Mesendoderm (in vitro differentiated cells): ENCODE measurements around the gene PREX1.

Experiments
- DNase-seq: peaks from one replicate; pipeline ENCODE4 v3.0.0; 2013
- H2AK5ac ChIP-seq: 2 replicates; pipeline ENCODE4 v1.6.1; 2013; ENCODE audit warnings: low read length, inconsistent platforms
- H2BK120ac ChIP-seq: 2 replicates; pipeline ENCODE4 v1.6.1; 2013; ENCODE audit warnings: low read depth, mild to moderate bottlenecking, low read length, moderate library complexity, mixed read lengths
- H2BK15ac ChIP-seq: replicated peaks from 2 replicates; pipeline ENCODE4 v1.6.1; 2013; ENCODE audit warnings: low read depth, mild to moderate bottlenecking, moderate library complexity
- H2BK5ac ChIP-seq: 2 replicates; pipeline ENCODE4 v1.6.1; 2013; ENCODE audit warnings: low read length, inconsistent platforms
- H3K18ac ChIP-seq: 2 replicates; pipeline ENCODE4 v1.6.1; 2013; ENCODE audit warnings: mild to moderate bottlenecking, low read length, mixed read lengths
- H3K23ac ChIP-seq: one replicate; pipeline ENCODE4 v1.6.1; 2013; ENCODE audit warnings: low read length
- H3K27ac ChIP-seq: 2 replicates; pipeline ENCODE4 v1.5.1; 2013; ENCODE audit warnings: low read depth, mild to moderate bottlenecking, inconsistent platforms, low read length, moderate library complexity
- H3K27me3 ChIP-seq: 2 replicates; pipeline ENCODE4 v1.6.1; 2013; ENCODE audit warnings: low read length, control low read depth, mild to moderate bottlenecking, inconsistent platforms; ENCODE audit not compliant: insufficient read depth, poor library complexity
- H3K36me3 ChIP-seq: 2 replicates; pipeline ENCODE4 v1.6.1; 2013; ENCODE audit warnings: low read length, inconsistent platforms; ENCODE audit not compliant: control insufficient read depth, insufficient read depth
- H3K4ac ChIP-seq: one replicate; pipeline ENCODE4 v1.6.1; 2013; ENCODE audit warnings: low read depth, mild to moderate bottlenecking, low read length, moderate library complexity
- H3K4me1 ChIP-seq: 2 replicates; pipeline ENCODE4 v1.6.1; 2013; ENCODE audit warnings: low read depth, low read length, inconsistent platforms; ENCODE audit not compliant: control insufficient read depth
- H3K4me2 ChIP-seq: 2 replicates; pipeline ENCODE4 v1.6.1; 2013; ENCODE audit warnings: low read length
- H3K4me3 ChIP-seq: 2 replicates; pipeline ENCODE4 v1.5.1; 2013; ENCODE audit warnings: mild to moderate bottlenecking, low read length
- H3K56ac ChIP-seq: one replicate; pipeline ENCODE4 v1.6.1; 2013; ENCODE audit warnings: low read length
- H3K79me1 ChIP-seq: 2 replicates; pipeline ENCODE4 v1.6.1; 2013; ENCODE audit warnings: low read length, inconsistent platforms
- H3K79me2 ChIP-seq: 2 replicates; pipeline ENCODE4 v1.6.1; 2013; ENCODE audit warnings: mild to moderate bottlenecking, low read length; ENCODE audit not compliant: control insufficient read depth, insufficient read depth
- H3K9ac ChIP-seq: 2 replicates; pipeline ENCODE4 v1.6.1; 2013; ENCODE audit warnings: low read length, inconsistent platforms
- H4K5ac ChIP-seq: one replicate; pipeline ENCODE4 v1.6.1; 2013; ENCODE audit warnings: low read length
- H4K8ac ChIP-seq: one replicate; pipeline ENCODE4 v1.6.1; 2013; ENCODE audit warnings: low read depth, mild to moderate bottlenecking, control low read depth, low read length, moderate library complexity
- WGBS: extraction: QIAGEN DNeasy Blood & Tissue Kit; methylation state at CpG from one replicate; pipeline ENCODE4 v1.1.7; 2013; ENCODE audit warnings: low lambda C conversion rate, missing lambda C conversion rate; ENCODE audit not compliant: insufficient coverage; ENCODE audit errors: extremely low coverage; 5-methylcytosine and 5-hydroxymethylcytosine counted together

Gene PREX1

DNA sequence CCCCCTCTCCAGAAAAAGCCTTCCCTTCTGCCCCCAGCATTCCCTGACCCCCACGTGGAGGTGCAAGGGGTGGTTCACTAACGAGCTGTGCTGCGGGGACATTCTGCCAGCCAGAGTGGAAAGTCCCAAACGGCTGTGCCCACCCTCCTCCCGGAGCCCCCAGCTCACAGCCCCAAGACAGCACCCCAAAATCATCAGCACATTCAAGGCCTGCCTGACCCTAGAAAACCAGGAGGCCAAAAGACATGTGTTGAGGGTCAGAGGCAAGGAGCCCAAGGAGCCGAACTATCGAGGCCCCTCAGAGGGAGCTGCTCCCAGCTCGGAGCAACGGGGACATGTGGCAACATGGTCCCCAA is 197.9 kb downstream of the PREX1 start:
- H3K4me3 ChIP-seq = no peak overlapping the region
- no peak overlapping the region for H3K9ac ChIP-seq
- no peaks in the 10 kb centered on the region for H3K27me3 ChIP-seq
- peaks cover 7% of the 10 kb centered on the region for H3K36me3 ChIP-seq
- H2AK5ac ChIP-seq = no peak overlapping the region
- no peak overlapping the region for H2BK120ac ChIP-seq
- no peak overlapping the region for H4K5ac ChIP-seq
- H3K79me1 ChIP-seq = no peaks in the 10 kb centered on the region
- H3K79me2 ChIP-seq = no peaks in the 10 kb centered on the region
- H3K18ac ChIP-seq = no peak overlapping the region
- DNase-seq = no peak
- no peak overlapping the region for H3K4me2 ChIP-seq
- H3K23ac ChIP-seq = no peak overlapping the region
- H2BK15ac ChIP-seq = no peak overlapping the region
- H4K8ac ChIP-seq = no peak overlapping the region
- no peak overlapping the region for H2BK5ac ChIP-seq
- no CpG with 5 or more reads among the region's 9 CpGs for WGBS
- H3K27ac ChIP-seq = no peak overlapping the region
- no peak overlapping the region for H3K56ac ChIP-seq
- no peaks in the 10 kb centered on the region for H3K4me1 ChIP-seq
- H3K4ac ChIP-seq = no peak overlapping the region

DNA sequence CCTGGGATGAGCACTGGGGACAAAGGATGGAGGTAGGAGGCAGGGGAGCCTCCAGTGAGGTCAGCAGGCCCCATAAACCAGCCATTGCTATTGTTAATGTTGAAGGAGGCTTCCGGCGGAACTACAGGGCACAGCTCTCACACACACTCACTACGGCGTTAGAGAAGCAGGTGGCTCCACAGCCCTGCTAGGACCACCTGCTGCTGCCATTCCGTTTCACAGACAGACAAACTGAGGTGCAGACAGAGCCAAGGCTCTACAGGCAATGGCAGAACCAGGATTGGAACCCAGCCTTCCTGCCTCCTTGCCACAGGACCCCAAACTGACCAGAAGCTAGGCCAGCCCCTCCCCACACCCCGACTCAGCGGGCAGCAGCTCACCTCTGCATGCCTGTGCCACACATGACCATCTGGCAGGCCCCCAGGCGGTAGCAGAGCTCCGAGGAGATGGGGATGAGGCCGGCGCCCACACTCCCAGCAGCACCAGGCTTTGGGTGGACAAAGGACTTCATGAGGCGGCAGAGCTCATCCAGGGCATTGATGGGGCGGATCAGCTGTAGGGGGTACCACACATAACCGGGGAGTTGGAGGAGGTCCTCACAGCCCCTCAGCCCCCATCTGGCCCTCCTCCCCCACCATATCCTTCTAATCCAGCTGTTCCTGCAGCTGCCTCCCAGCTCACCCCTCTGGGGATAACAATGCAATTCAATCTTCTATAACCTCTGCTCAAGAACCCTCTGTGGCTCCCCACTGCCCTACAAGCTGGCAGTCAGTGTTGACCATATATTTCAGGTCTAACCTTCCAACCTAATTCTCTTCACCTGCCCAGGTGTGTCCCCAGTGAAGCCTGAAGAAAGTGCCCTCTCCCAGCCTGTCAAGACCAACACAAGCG is 198.5 kb downstream of the PREX1 start:
- no peak overlapping the region for H3K56ac ChIP-seq
- H2BK120ac ChIP-seq = no peak overlapping the region
- H2AK5ac ChIP-seq = no peak overlapping the region
- DNase-seq = no peak
- no peak overlapping the region for H4K5ac ChIP-seq
- no peak overlapping the region for H2BK5ac ChIP-seq
- H3K4ac ChIP-seq = no peak overlapping the region
- H3K4me2 ChIP-seq = no peak overlapping the region
- no peak overlapping the region for H3K23ac ChIP-seq
- no peaks in the 10 kb centered on the region for H3K4me1 ChIP-seq
- H2BK15ac ChIP-seq = no peak overlapping the region
- no peak overlapping the region for H4K8ac ChIP-seq
- H3K36me3 ChIP-seq = peaks cover 4% of the 10 kb centered on the region
- WGBS = no CpG with 5 or more reads among the region's 15 CpGs
- H3K79me2 ChIP-seq = no peaks in the 10 kb centered on the region
- H3K9ac ChIP-seq = no peak overlapping the region
- H3K79me1 ChIP-seq = no peaks in the 10 kb centered on the region
- H3K27ac ChIP-seq = no peak overlapping the region
- no peaks in the 10 kb centered on the region for H3K27me3 ChIP-seq
- H3K4me3 ChIP-seq = no peak overlapping the region
- H3K18ac ChIP-seq = no peak overlapping the region

DNA sequence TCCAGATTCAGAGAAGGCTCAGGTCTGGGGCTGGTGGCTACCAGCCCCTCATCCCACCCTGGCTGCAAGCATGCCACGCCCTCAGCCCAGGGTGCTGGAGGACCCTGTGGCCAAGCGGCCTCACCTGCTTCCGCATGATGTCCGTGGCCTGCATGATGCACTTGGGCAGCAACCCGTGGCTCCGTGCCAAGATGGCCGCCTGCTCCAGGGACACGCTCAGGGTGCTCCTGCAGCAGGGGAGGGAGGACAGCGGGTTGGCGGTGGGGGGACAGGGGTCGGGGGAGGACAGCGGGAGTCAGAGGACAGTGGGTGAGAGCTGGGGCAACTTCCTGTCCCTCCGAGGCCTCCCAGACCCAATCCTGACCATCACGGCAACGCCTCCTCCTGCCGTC is 200.1 kb downstream of the PREX1 start:
- H3K4me1 ChIP-seq = no peaks in the 10 kb centered on the region
- WGBS = no CpG with 5 or more reads among the region's 16 CpGs
- no peak overlapping the region for H2BK15ac ChIP-seq
- H3K9ac ChIP-seq = no peak overlapping the region
- no peak overlapping the region for H3K18ac ChIP-seq
- H3K27me3 ChIP-seq = no peaks in the 10 kb centered on the region
- no peak overlapping the region for H2AK5ac ChIP-seq
- DNase-seq = no peak
- no peak overlapping the region for H3K27ac ChIP-seq
- H3K23ac ChIP-seq = no peak overlapping the region
- no peak overlapping the region for H4K8ac ChIP-seq
- H3K56ac ChIP-seq = no peak overlapping the region
- no peak overlapping the region for H3K4ac ChIP-seq
- H3K36me3 ChIP-seq = peaks cover 4% of the 10 kb centered on the region
- H3K4me2 ChIP-seq = no peak overlapping the region
- no peaks in the 10 kb centered on the region for H3K79me2 ChIP-seq
- no peak overlapping the region for H4K5ac ChIP-seq
- no peak overlapping the region for H2BK5ac ChIP-seq
- H3K79me1 ChIP-seq = no peaks in the 10 kb centered on the region
- H3K4me3 ChIP-seq = no peak overlapping the region
- H2BK120ac ChIP-seq = no peak overlapping the region

DNA sequence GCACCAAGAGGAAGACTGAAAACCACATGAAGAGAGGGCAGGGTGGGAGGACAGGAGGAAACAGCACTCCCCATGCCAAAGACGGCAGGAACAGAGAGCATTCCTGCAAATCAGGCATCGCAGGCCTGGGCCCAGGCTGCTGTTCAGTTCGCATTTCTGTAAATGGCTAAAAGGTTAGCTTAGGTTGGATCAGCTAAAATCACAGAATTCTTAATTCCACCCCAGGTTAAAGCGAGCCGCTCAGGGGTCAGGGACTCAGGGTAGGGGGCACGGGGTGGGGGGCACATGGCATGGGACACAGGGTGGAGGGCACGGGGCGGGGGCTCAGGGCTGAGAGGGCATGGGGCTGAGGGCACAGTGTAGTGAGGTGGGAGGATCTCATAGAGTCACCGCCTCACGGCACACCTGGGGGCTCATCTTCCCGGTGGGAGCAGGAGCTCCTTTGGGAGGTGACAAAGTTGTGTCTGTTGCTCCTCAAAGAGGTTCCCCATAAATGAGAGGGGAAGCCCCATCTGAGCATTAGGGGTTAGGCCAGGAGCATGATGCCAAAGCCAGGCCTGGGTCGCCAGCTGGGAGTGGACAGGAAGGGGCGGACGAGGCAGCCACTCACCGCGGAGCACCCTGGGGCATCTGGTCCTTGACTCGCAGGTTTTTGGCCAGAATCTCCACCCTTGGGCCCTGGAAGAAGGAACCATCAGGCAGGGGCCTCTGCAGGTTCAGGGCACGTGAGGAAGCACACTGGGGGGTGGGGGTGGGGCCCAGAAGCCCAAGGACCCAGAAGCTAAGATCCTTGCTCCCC is 200.7 kb downstream of the PREX1 start:
- H3K9ac ChIP-seq = no peak overlapping the region
- no peaks in the 10 kb centered on the region for H3K79me1 ChIP-seq
- H3K27me3 ChIP-seq = no peaks in the 10 kb centered on the region
- no peak overlapping the region for H2BK5ac ChIP-seq
- no peak overlapping the region for H2AK5ac ChIP-seq
- H4K5ac ChIP-seq = no peak overlapping the region
- H2BK120ac ChIP-seq = no peak overlapping the region
- H3K56ac ChIP-seq = no peak overlapping the region
- no peak overlapping the region for H3K27ac ChIP-seq
- no peak overlapping the region for H4K8ac ChIP-seq
- H3K4me1 ChIP-seq = no peaks in the 10 kb centered on the region
- no peak overlapping the region for H3K4me3 ChIP-seq
- no peaks in the 10 kb centered on the region for H3K79me2 ChIP-seq
- H3K4me2 ChIP-seq = no peak overlapping the region
- no peak overlapping the region for H3K23ac ChIP-seq
- no peak for DNase-seq
- H2BK15ac ChIP-seq = no peak overlapping the region
- no peak overlapping the region for H3K18ac ChIP-seq
- no CpG with 5 or more reads among the region's 18 CpGs for WGBS
- no peak overlapping the region for H3K4ac ChIP-seq
- peaks cover 4% of the 10 kb centered on the region for H3K36me3 ChIP-seq

DNA sequence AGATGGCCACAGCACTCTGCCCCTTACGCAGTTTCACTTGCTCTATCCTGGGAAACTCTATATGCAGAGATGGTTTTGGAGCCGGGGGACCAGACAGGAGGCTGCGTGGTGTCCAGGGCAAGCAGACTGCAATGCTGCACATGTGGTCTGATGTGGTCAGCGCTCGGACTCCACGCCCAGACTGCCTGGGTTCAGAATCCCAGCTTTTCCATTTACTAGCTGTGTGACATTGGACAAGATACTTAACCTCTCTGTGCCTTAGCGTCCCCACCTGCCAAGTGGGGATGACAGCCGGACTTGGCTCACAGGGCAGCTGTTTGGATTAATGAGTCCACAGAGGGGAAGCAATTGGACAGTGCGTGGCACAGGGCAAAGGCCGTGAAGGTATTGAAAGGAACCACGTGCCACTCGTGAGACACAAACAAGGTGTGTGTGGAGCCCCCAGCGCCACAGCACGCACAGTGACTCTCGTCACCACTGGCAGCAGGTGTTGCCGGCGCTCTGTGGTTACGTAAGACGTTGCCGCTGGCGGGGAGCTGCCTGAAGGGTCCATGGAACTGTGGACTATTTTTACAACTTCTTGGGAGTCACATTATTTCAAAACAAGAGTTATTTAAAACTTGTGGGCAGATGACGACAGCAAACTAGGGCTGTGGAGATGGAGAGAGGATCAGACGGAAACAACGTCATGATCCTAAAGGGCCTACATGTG is 201.4 kb downstream of the PREX1 start:
- Histone ChIP-seq H2BK15ac (no peak overlapping the region), H3K23ac (no peak overlapping the region), H2BK5ac (no peak overlapping the region), H3K4me2 (no peak overlapping the region), H3K4ac (no peak overlapping the region), H2AK5ac (no peak overlapping the region), H4K5ac (no peak overlapping the region), H3K79me1 (no peaks in the 10 kb centered on the region), H3K18ac (no peak overlapping the region), H3K79me2 (no peaks in the 10 kb centered on the region), H3K27ac (no peak overlapping the region), H3K56ac (no peak overlapping the region), H2BK120ac (no peak overlapping the region), H3K27me3 (no peaks in the 10 kb centered on the region), H3K36me3 (peaks cover 4% of the 10 kb centered on the region), H3K4me3 (no peak overlapping the region), H3K9ac (no peak overlapping the region), H4K8ac (no peak overlapping the region), H3K4me1 (no peaks in the 10 kb centered on the region)
- no CpG with 5 or more reads among the region's 24 CpGs for WGBS
- no peak for DNase-seq
